Measurements from ENCODE around the gene MAP3K6.

MAP3K6 gene

DNA sequence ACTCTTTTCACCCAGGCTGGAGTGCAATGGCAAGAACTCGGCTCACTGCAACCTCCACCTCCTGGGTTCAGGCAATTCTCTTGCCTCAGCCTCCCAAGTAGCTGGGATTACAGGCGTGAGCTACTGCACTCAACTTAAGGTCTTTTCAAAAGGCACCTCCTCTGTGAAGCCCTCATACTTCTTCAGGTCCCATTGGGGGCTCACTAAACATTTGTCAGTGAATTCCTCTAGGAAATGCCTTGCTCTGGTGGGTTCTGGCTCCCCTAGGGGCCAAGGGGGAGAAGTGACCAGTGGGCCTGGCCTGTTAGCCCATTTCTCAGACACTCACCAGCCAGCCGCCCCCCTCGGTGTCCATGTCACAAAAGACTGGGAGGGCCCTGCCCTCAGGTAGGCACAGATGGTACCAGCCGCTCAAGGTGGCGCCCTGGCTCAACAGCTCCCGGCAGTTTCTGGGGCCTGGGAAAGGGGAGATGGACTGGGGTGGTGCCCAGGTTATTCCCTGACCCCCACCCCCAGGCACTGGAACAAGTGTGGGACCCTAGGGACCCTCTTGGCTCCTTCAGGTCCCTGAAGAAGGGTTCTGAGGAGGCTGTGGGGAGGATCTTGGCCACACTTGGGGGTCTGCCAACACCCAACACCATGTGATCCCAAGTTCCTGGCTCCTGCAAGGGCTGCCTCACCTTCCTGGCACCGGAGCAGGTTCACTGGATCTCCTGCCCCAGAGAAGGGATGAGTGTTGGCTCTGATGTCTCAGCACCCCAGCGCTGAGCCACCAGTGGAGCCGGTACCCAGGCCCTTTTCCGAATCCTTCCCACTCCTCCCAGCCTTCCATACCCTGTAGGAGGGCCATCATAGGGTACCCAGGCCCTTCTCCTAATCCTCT lies 6.3 kb upstream of the MAP3K6 start:
- Histone ChIP-seq H3K79me1 (ENCODE audit: low read length) (no peaks in the 10 kb centered on the region), H3K27ac (ENCODE audit: low read depth, low read length) (no peak overlapping the region), H3K4me1 (ENCODE audit: control insufficient read depth, low read depth, low read length) (no peaks in the 10 kb centered on the region), H2BK120ac (ENCODE audit: low read depth, low read length) (no peak overlapping the region), H3K79me2 (ENCODE audit: control insufficient read depth, insufficient read depth, low read length) (no peaks in the 10 kb centered on the region), H4K5ac (ENCODE audit: low read length) (no peak overlapping the region), H2BK5ac (ENCODE audit: low read length) (no peak overlapping the region), H3K4me2 (ENCODE audit: low read length) (no peak overlapping the region), H3K36me3 (ENCODE audit: control insufficient read depth, insufficient read depth, low read length) (no peaks in the 10 kb centered on the region), H3K4me3 (ENCODE audit: low read length) (no peak overlapping the region), H3K18ac (ENCODE audit: low read length) (no peak overlapping the region), H3K27me3 (ENCODE audit: insufficient read depth, low read length, poor library complexity) (no peaks in the 10 kb centered on the region), H3K9ac (ENCODE audit: low read length) (no peak overlapping the region), H4K8ac (ENCODE audit: low read depth, low read length) (no peak overlapping the region), H3K56ac (ENCODE audit: low read length) (no peak overlapping the region), H3K4ac (ENCODE audit: low read depth, low read length) (no peak overlapping the region), H2BK15ac (replicated peaks; ENCODE audit: low read depth) (no peak overlapping the region), H3K23ac (ENCODE audit: low read length) (no peak overlapping the region), H2AK5ac (ENCODE audit: low read length) (no peak overlapping the region)
- WGBS (ENCODE audit: extremely low coverage, insufficient coverage, low lambda C conversion rate): no CpG with 5 or more reads among the region's 11 CpGs
- peak; percentile 72 for DNase-seq

DNA sequence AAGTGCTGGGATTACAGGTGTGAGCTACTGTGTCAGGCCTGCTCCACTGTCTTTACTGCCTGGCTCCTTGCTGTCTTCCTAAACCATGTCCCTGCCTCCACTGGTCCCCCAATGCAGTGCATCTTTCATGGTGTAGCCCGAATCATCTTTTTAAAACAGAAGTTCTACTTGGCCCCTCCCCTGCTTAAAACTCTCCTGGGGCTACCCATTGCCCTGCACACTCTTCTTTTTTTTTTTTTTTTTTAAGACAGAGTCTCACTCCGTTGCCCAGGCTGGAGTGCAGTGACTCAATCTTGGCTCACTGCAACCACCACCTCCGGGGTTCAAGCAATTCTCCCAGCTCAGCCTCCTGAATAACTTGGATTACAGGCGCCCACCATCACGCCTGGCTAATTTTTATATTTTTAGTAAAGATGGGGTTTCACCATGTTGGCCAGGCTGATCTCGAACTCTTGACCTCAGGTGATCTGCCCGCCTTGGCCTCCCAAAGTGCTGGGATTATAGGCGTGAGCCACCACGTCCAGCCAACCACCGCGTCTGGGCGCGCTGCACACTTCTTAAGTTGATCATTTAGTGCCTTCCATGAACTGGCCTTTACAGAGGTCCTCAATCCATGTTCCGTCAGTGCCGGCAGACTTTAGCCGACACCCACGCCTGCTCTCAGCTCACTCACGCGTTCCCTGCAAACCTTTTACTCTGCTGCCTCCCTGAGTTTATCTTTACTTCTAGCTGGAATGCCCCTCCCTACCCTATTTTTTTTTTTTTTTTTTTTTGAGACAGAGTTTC lies 5.5 kb upstream of the MAP3K6 start:
- Histone ChIP-seq H3K4ac (ENCODE audit: low read depth, low read length) (no peak overlapping the region), H3K36me3 (ENCODE audit: control insufficient read depth, insufficient read depth, low read length) (no peaks in the 10 kb centered on the region), H2BK120ac (ENCODE audit: low read depth, low read length) (no peak overlapping the region), H2BK15ac (replicated peaks; ENCODE audit: low read depth) (no peak overlapping the region), H3K4me1 (ENCODE audit: control insufficient read depth, low read depth, low read length) (no peaks in the 10 kb centered on the region), H2BK5ac (ENCODE audit: low read length) (no peak overlapping the region), H3K23ac (ENCODE audit: low read length) (no peak overlapping the region), H3K79me1 (ENCODE audit: low read length) (no peaks in the 10 kb centered on the region), H3K56ac (ENCODE audit: low read length) (no peak overlapping the region), H3K9ac (ENCODE audit: low read length) (no peak overlapping the region), H4K8ac (ENCODE audit: low read depth, low read length) (no peak overlapping the region), H3K27ac (ENCODE audit: low read depth, low read length) (no peak overlapping the region), H2AK5ac (ENCODE audit: low read length) (no peak overlapping the region), H3K4me2 (ENCODE audit: low read length) (no peak overlapping the region), H3K27me3 (ENCODE audit: insufficient read depth, low read length, poor library complexity) (no peaks in the 10 kb centered on the region), H4K5ac (ENCODE audit: low read length) (no peak overlapping the region), H3K4me3 (ENCODE audit: low read length) (no peak overlapping the region), H3K79me2 (ENCODE audit: control insufficient read depth, insufficient read depth, low read length) (no peaks in the 10 kb centered on the region), H3K18ac (ENCODE audit: low read length) (no peak overlapping the region)
- no CpG with 5 or more reads among the region's 19 CpGs for WGBS (ENCODE audit: extremely low coverage, insufficient coverage, low lambda C conversion rate)
- DNase-seq: no peak

DNA sequence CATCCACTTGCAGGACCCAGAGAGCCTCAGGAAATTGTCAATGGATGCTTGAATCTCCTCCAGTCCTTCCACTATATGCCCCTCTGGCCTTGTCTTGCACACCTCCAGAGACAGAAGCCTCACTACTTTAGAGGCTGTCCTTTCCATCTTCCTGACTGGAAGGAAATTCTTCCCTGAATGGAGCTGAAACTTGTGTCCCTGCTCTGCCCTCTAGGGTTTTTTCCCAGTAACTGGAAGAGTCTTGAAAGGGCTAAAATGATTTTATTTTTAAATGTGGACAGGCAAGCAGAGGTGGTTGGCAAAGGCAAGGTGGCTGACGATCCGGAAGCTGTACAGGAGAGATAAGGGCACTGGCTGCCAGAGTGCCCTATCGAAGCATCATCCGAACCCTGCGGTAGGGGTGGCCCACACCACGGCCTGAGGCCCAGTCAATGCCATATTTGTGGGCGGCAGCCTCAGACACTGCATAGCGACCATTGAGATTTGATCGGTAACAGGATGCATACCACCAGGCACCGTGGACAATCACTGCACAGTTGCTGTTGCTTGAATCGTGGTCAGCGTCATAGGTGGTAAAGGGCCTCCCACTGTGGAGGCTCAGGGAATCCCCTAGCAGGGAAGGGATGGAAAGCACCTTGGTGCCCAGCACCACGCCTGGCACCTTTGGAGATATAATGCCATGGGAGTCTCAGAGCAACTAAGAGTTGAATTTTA lies 2.3 kb upstream of the MAP3K6 start:
- Histone ChIP-seq H2BK120ac (ENCODE audit: low read depth, low read length) (no peak overlapping the region), H3K27ac (ENCODE audit: low read depth, low read length) (no peak overlapping the region), H3K4me3 (ENCODE audit: low read length) (no peak overlapping the region), H3K9ac (ENCODE audit: low read length) (no peak overlapping the region), H3K56ac (ENCODE audit: low read length) (no peak overlapping the region), H3K23ac (ENCODE audit: low read length) (no peak overlapping the region), H3K79me2 (ENCODE audit: control insufficient read depth, insufficient read depth, low read length) (no peaks in the 10 kb centered on the region), H2AK5ac (ENCODE audit: low read length) (no peak overlapping the region), H4K5ac (ENCODE audit: low read length) (no peak overlapping the region), H3K4me2 (ENCODE audit: low read length) (no peak overlapping the region), H3K4me1 (ENCODE audit: control insufficient read depth, low read depth, low read length) (peaks cover 3% of the 10 kb centered on the region), H3K79me1 (ENCODE audit: low read length) (no peaks in the 10 kb centered on the region), H3K27me3 (ENCODE audit: insufficient read depth, low read length, poor library complexity) (no peaks in the 10 kb centered on the region), H2BK5ac (ENCODE audit: low read length) (no peak overlapping the region), H3K4ac (ENCODE audit: low read depth, low read length) (no peak overlapping the region), H2BK15ac (replicated peaks; ENCODE audit: low read depth) (no peak overlapping the region), H4K8ac (ENCODE audit: low read depth, low read length) (no peak overlapping the region), H3K18ac (ENCODE audit: low read length) (no peak overlapping the region), H3K36me3 (ENCODE audit: control insufficient read depth, insufficient read depth, low read length) (no peaks in the 10 kb centered on the region)
- peak; percentile 49 for DNase-seq
- WGBS (ENCODE audit: extremely low coverage, insufficient coverage, low lambda C conversion rate): no CpG with 5 or more reads among the region's 13 CpGs

DNA sequence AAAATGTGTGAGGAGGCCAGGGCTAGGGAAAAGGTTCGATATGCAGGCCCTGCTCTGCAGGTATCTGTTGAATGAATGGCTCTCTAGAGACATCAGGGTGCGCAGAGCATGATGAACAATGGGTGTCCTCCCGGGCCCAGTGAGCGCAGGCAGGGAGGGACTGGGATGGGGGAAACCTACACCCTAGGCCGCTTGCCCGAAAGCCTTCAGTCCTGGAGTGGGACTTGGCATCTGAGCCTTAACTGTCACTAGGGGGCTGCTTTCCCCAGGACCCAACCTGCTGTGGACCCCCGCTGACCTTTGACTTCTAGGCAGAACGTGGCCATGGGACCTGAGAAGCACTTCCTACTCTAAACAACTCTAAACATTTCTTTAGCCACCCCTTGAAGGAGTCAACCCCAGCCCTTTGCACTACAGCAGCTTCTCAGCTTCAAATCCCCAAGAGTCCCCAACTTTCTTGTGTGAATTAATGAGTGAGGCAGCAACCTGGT lies 444 bp upstream of the MAP3K6 start:
- no peak overlapping the region for H4K8ac ChIP-seq (ENCODE audit: low read depth, low read length)
- H3K9ac ChIP-seq (ENCODE audit: low read length): peak overlapping the region; percentile 89
- H3K27me3 ChIP-seq (ENCODE audit: insufficient read depth, low read length, poor library complexity): no peaks in the 10 kb centered on the region
- H3K4me2 ChIP-seq (ENCODE audit: low read length): peak overlapping the region; percentile 96
- H2AK5ac ChIP-seq (ENCODE audit: low read length): no peak overlapping the region
- H4K5ac ChIP-seq (ENCODE audit: low read length): no peak overlapping the region
- WGBS (ENCODE audit: extremely low coverage, insufficient coverage, low lambda C conversion rate): no CpG with 5 or more reads among the region's 8 CpGs
- H3K56ac ChIP-seq (ENCODE audit: low read length): peak overlapping the region; percentile 62
- H3K79me2 ChIP-seq (ENCODE audit: control insufficient read depth, insufficient read depth, low read length): no peaks in the 10 kb centered on the region
- H2BK5ac ChIP-seq (ENCODE audit: low read length): no peak overlapping the region
- DNase-seq: no peak
- H3K18ac ChIP-seq (ENCODE audit: low read length): no peak overlapping the region
- no peak overlapping the region for H2BK120ac ChIP-seq (ENCODE audit: low read depth, low read length)
- peaks cover 3% of the 10 kb centered on the region for H3K4me1 ChIP-seq (ENCODE audit: control insufficient read depth, low read depth, low read length)
- no peak overlapping the region for H2BK15ac ChIP-seq (replicated peaks; ENCODE audit: low read depth)
- H3K27ac ChIP-seq (ENCODE audit: low read depth, low read length): no peak overlapping the region
- no peak overlapping the region for H3K4me3 ChIP-seq (ENCODE audit: low read length)
- no peaks in the 10 kb centered on the region for H3K79me1 ChIP-seq (ENCODE audit: low read length)
- no peak overlapping the region for H3K23ac ChIP-seq (ENCODE audit: low read length)
- H3K36me3 ChIP-seq (ENCODE audit: control insufficient read depth, insufficient read depth, low read length): no peaks in the 10 kb centered on the region
- H3K4ac ChIP-seq (ENCODE audit: low read depth, low read length): no peak overlapping the region

DNA sequence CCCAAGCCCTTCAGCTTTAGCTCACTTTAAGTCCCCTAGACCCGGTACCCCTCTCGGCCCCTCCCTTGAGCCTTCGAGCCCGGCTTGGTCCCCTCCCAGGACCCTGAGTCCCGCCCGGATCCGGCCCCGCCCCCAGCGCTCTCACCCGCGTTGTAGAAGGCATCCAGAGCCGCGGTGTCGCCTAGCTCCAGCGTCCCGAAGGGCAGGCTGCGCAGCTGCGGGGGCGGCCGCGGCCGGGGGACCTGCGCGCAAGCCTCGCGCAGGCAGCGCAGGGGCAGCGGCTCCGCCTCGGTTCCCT lies 699 bp downstream of the MAP3K6 start:
- Histone ChIP-seq H3K23ac (ENCODE audit: low read length) (no peak overlapping the region), H2BK5ac (ENCODE audit: low read length) (no peak overlapping the region), H3K36me3 (ENCODE audit: control insufficient read depth, insufficient read depth, low read length) (no peaks in the 10 kb centered on the region), H3K56ac (ENCODE audit: low read length) (peak overlapping the region; percentile 62), H2BK15ac (replicated peaks; ENCODE audit: low read depth) (no peak overlapping the region), H4K5ac (ENCODE audit: low read length) (no peak overlapping the region), H3K4me2 (ENCODE audit: low read length) (peak overlapping the region; percentile 96), H3K4me1 (ENCODE audit: control insufficient read depth, low read depth, low read length) (peaks cover 3% of the 10 kb centered on the region), H2BK120ac (ENCODE audit: low read depth, low read length) (no peak overlapping the region), H3K79me1 (ENCODE audit: low read length) (no peaks in the 10 kb centered on the region), H2AK5ac (ENCODE audit: low read length) (no peak overlapping the region), H3K18ac (ENCODE audit: low read length) (peak overlapping the region; percentile 54), H3K4me3 (ENCODE audit: low read length) (peak overlapping the region; percentile 53), H3K79me2 (ENCODE audit: control insufficient read depth, insufficient read depth, low read length) (no peaks in the 10 kb centered on the region), H3K4ac (ENCODE audit: low read depth, low read length) (peak overlapping the region; percentile 50), H3K9ac (ENCODE audit: low read length) (peak overlapping the region; percentile 89), H3K27me3 (ENCODE audit: insufficient read depth, low read length, poor library complexity) (no peaks in the 10 kb centered on the region), H3K27ac (ENCODE audit: low read depth, low read length) (peak overlapping the region; percentile 79), H4K8ac (ENCODE audit: low read depth, low read length) (no peak overlapping the region)
- DNase-seq: peak; percentile 91
- WGBS (ENCODE audit: extremely low coverage, insufficient coverage, low lambda C conversion rate): no CpG with 5 or more reads among the region's 30 CpGs

Data from mesendoderm (in vitro differentiated cells).